Esophagus squamous epithelium (tissue), 5 donors: ENCODE measurements around the gene FTCD. TPM values are rescaled to one million over a fixed set of nuclear protein-coding genes. Genes with fewer than 3 reads are reported as not detected.
"Not testable (repeated sequence)": the region's sequence is repeated elsewhere in the genome, so short reads cannot be mapped to it uniquely, and the experiment has no call there.

Source experiments
- DNase-seq: peaks from one replicate; lab custom pipeline; 2025; lab: John Stamatoyannopoulos, UW
- H3K27ac ChIP-seq, 4 donors: fragments of 200-600 bp; sonication (generic); one replicate each; pipeline ENCODE4 v1.5.1; 2016 to 2019; ENCODE audit warnings: mild to moderate bottlenecking in 1 of 4
- H3K27me3 ChIP-seq, 4 donors: fragments of 200-600 bp; sonication (generic); 1 replicate in 3 of 4; 2 replicates in 1 of 4; pipeline versions ENCODE4 v1.5.1 to v1.6.0; 2017 to 2021; ENCODE audit warnings: antibody characterized with exemption in 1 of 4
- H3K36me3 ChIP-seq, 3 donors: fragments of 200-600 bp; sonication (generic); one replicate each; pipeline ENCODE4 v1.5.1; 2016 to 2019
- H3K4me1 ChIP-seq, 3 donors: fragments of 200-600 bp; sonication (generic); one replicate each; pipeline ENCODE4 v1.5.1; 2017 to 2019
- H3K4me3 ChIP-seq, 4 donors: fragments of 200-600 bp; sonication (generic); 1 replicate in 3 of 4; 2 replicates in 1 of 4; pipeline ENCODE4 v1.5.1; 2016 to 2019; ENCODE audit warnings: mild to moderate bottlenecking in 2 of 4, moderate library complexity in 1 of 4
- H3K9me3 ChIP-seq, 3 donors: fragments of 200-600 bp; sonication (generic); one replicate each; pipeline ENCODE4 v1.5.1; 2016 to 2019
- CTCF ChIP-seq, 6 experiments: fragments of 450-650 bp in 4 of 6; fragments of 200-600 bp in 2 of 6; sonication (generic) in 2 of 6; IDR thresholded peaks; one replicate each; pipeline ENCODE4 v1.5.1; 2016 to 2019; ENCODE audit warnings: antibody characterized with exemption in 6 of 6, mild to moderate bottlenecking in 4 of 6, moderate library complexity in 4 of 6
- POLR2A ChIP-seq, 4 donors: fragments of 450-650 bp; IDR thresholded peaks; one replicate each; pipeline ENCODE4 v1.6.1; 2017; ENCODE audit warnings: antibody characterized with exemption in 4 of 4, mild to moderate bottlenecking in 4 of 4, moderate library complexity in 3 of 4
- WGBS, 2 donors: methylation state at CpG; one replicate each; pipeline ENCODE4 v1.1.5; 2018; 5-methylcytosine and 5-hydroxymethylcytosine counted together
- intact Hi-C: fragments of 100-400 bp; cut with DNase I; formaldehyde crosslinking; loops from one replicate; pipeline ENCODE4 v1.15.0; 2022
- total RNA-seq, 4 donors: library from RNA; depleted of rRNA; stranded (reverse); fragments of >200 nt; gene quantifications; one replicate each; pipeline ENCODE4 v1.1.0, GENCODE V29; 2016
- donor health status: DM: yes; HTN: yes; CAD: no.

FTCD gene
- total RNA-seq, 4 donors from 2014 or later = not detected

DNA sequence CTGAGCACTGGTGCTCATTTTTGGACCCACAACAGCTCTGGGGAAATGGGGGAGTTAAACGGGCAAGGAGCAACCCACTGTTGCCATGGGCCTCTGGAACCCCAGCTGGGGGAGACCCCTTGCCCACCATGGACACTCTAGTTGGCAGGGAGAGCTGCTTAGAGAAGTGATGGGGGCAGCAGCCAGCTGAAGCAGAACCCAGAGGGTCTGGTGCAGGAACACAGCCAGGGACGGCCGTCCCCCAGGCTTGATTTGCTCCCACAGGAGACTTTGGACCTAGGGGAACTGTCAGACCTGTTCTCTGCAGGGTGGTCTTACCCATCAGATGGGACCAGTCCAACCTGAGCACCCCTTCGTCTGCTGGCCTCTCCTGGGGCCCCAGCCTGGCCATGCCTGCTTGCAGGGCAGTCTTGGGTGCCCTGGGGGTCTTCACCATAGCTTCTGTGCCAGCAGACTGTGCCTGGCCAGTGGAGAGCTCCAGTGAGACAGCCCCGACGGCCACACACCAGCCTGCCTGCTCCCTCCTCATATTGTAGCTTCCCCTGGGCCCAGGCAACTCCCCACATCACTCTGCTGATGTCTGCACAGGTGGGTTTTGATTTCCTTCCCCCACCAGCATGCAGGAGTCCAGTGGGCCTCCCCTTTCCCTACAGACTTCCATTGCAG, 17.6 kb upstream of the FTCD start:
- 70 to 82% methylated on average over 2 to 4 of the region's 6 CpGs for WGBS, 2 donors
- Histone ChIP-seq H3K4me3 (no peak overlapping the region), H3K9me3 (peaks cover 0 to 4% (median 3%) of the 10 kb centered on the region in 3 donors), H3K27ac (no peak overlapping the region), H3K4me1 (no peaks in the 10 kb centered on the region), H3K36me3 (no peaks in the 10 kb centered on the region), H3K27me3 (peaks cover 0 to 12% (median 0%) of the 10 kb centered on the region in 4 donors)
- intact Hi-C loops = no loop called here
- no peak for DNase-seq
- no peak for TF ChIP-seq POLR2A (IDR thresholded peaks at IDR 0.05)
- no peak for TF ChIP-seq CTCF (IDR thresholded peaks at IDR 0.05)

DNA sequence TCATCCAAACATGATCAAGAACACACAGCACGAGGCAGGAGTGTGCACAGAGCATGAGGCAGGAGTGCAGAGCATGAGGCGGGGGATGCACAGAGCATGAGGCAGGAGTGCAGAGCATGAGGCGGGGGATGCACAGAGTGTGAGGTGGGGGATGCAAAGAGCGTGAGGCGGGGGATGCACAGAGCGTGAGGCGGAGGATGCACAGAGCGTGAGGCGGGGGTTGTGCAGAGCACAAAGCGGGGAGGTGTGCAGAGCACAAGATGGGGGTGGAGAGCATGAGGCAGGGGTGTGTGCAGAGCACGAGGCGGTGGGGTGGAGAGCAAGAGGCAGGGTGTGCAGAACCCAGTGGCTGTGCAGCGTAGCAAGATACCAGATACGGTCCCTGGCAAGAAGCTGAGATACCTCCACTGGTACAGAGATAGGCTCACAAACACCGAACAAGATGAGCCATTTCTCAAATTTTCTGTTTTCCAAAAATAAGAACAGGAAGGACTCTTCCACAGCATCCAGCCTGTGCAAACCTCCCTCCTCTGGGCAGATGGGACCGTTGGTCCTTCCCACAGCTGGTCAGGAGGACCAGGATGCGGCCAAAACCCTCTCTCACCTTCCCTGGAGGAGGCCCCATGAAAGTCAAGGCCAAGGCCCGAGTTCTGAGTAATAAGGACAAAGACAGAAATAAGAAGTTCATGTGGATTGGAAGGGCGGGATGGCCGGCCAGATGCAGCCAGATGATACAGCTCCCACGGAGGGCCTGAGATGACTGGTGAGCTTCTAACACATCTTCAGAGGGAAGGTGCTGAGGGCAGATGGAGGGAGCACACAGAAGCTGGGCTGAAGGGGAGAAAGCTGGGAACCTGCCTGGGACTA, 16.9 kb upstream of the FTCD start:
- intact Hi-C loops = no loop called here
- Histone ChIP-seq H3K36me3 (no peaks in the 10 kb centered on the region), H3K4me3 (no peak overlapping the region), H3K4me1 (no peaks in the 10 kb centered on the region), H3K27me3 (peaks cover 0 to 12% (median 0%) of the 10 kb centered on the region in 4 donors), H3K27ac (no peak overlapping the region), H3K9me3 (peaks cover 0 to 4% (median 3%) of the 10 kb centered on the region in 3 donors)
- 82 to 86% methylated on average over 20 of the region's 21 CpGs for WGBS, 2 donors
- no peak for DNase-seq
- TF ChIP-seq CTCF (IDR thresholded peaks at IDR 0.05) (no peak), POLR2A (IDR thresholded peaks at IDR 0.05) (no peak)

GRCh38 chr21:46171585-46171984, 16.2 kb upstream of the FTCD start:
- Histone ChIP-seq H3K4me3 (no peak overlapping the region), H3K9me3 (peaks cover 0 to 4% (median 0%) of the 10 kb centered on the region in 3 donors), H3K36me3 (no peaks in the 10 kb centered on the region), H3K27me3 (peaks cover 0 to 12% (median 0%) of the 10 kb centered on the region in 4 donors), H3K27ac (no peak overlapping the region), H3K4me1 (no peaks in the 10 kb centered on the region)
- intact Hi-C loops = no loop called here
- WGBS, 2 donors = 12 to 63% methylated on average over 2 of the region's 2 CpGs
- TF ChIP-seq POLR2A (IDR thresholded peaks at IDR 0.05) = no peak
- TF ChIP-seq CTCF (IDR thresholded peaks at IDR 0.05) = no peak
- DNase-seq = no peak

DNA sequence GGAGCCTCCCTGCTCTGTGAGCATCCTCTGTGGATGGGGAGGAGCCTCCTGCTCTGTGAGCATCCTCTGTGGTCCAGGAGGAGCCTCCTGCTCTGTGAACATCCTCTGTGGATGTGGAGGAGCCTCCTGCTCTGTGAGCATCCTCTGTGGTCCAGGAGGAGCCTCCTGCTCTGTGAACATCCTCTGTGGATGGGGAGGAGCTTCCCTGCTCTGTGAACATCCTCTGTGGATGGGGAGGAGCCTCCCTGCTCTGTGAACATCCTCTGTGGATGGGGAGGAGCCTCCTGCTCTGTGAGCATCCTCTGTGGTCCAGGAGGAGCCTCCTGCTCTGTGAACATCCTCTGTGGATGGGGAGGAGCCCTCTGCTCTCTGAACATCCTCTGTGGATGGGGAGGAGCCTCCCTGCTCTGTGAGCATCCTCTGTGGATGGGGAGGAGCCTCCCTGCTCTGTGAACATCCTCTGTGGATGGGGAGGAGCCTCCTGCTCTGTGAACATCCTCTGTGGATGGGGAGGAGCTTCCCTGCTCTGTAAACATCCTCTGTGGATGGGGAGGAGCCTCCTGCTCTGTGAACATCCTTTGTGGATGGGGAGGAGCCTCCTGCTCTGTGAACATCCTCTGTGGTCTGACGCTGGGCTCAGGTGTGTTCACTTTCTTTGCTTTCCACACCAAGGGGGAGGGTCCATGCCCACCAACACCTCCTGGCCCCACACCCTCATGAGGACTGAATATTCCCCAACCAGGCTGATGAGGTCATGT, 15.2 kb upstream of the FTCD start:
- DNase-seq, H3K4me3 ChIP-seq, H3K9me3 ChIP-seq, H3K27ac ChIP-seq, H3K4me1 ChIP-seq, H3K36me3 ChIP-seq, intact Hi-C loops: not testable (repeated sequence)
- H3K27me3 ChIP-seq = peaks cover 0 to 18% (median 0%) of the 10 kb centered on the region in 4 donors
- WGBS, 2 donors = 83% methylated on average over 1 of the region's 1 CpG; no CpG with 5 or more reads in 1 of the 2 donors

DNA sequence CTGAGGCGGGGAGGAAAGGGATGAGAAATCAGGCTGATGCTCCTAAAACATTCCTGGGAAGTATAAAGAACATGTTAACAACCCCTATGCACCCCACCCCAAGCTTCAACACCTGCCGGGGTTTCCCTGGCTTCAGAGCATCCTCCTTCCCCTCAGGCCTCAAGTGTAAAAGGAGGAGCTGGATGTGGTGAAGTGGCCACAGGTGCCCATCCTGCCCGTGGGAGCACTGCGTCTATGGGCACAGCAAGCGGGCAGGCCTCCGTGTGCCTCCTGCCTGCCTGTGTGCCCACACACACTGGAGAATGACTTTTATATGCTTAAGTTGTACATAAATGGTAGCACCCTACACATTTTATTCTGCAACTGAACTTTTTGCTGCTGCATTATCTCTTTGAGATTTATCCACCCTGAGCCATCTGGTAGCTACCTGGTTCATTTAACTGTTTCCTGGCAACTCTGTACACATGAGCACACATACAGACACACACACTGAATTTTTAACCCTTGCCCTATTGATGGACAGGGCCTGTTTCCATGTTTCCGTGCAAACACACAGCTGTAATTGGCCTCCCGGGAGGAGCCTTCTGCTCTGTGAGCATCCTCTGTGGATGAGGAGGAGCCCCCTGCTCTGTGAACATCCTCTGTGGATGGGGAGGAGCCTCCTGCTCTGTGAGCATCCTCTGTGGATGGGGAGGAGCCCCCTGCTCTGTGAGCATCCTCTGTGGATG, 13.4 kb upstream of the FTCD start:
- WGBS, 2 donors = 51 to 61% methylated on average over 7 to 8 of the region's 8 CpGs
- intact Hi-C loops = no loop called here
- Histone ChIP-seq H3K36me3 (no peaks in the 10 kb centered on the region), H3K27ac (no peak overlapping the region), H3K4me1 (no peaks in the 10 kb centered on the region), H3K9me3 (no peaks in the 10 kb centered on the region), H3K27me3 (peaks cover 0 to 29% (median 0%) of the 10 kb centered on the region in 4 donors), H3K4me3 (no peak overlapping the region)
- DNase-seq = no peak
- no peak for TF ChIP-seq CTCF (IDR thresholded peaks at IDR 0.05)
- no peak for TF ChIP-seq POLR2A (IDR thresholded peaks at IDR 0.05)
